SK-N-SH (cell line): ENCODE data around the gene PPP4R2. TPM values are rescaled to one million over a fixed set of nuclear protein-coding genes. Genes with fewer than 3 reads are reported as not detected.
A peak's percentile ranks its signal among the peaks of the same experiment; 100 is the strongest.

Experiments
- CTCF ChIA-PET: fragments of 300-600, 350-600 bp; formaldehyde crosslinking; extraction: SDS; loops from one replicate; lab custom pipeline; 2021; lab: Yijun Ruan, JAX
- POLR2A ChIA-PET: fragments of 350-600 bp; sonication (Branson Sonifier 250); formaldehyde crosslinking; extraction: SDS; loops from one replicate; lab custom pipeline; 2020; ENCODE audit warnings: antibody characterized with exemption, inconsistent platforms; lab: Yijun Ruan, JAX
- DNase-seq: peaks from one replicate; pipeline ENCODE4 v3.0.0; 2012
- H2AFZ ChIP-seq: fragments of 200-600 bp; sonication (generic); 2 replicates; pipeline ENCODE4 v1.8.1; 2016; ENCODE audit warnings: antibody characterized with exemption, mild to moderate bottlenecking, low read depth
- H3F3A ChIP-seq: fragments of 200-600 bp; sonication (generic); replicated peaks from 2 replicates; pipeline ENCODE3; 2016; ENCODE audit warnings: antibody characterized with exemption, mild to moderate bottlenecking; ENCODE audit not compliant: insufficient read depth
- H3K27ac ChIP-seq, 2 experiments: fragments of 200-500 bp in 1 of 2; fragments of 200-600 bp in 1 of 2; sonication (Bioruptor generic) in 1 of 2; sonication (generic), shearing (Covaris generic) in 1 of 2; 2 replicates each; pipeline versions ENCODE4 v1.5.1 to v1.6.1; 2014 to 2016; ENCODE audit warnings: low read depth in 2 of 2, inconsistent platforms in 1 of 2, low read length in 1 of 2, mild to moderate bottlenecking in 1 of 2, mixed read lengths in 1 of 2
- H3K27me3 ChIP-seq: fragments of 200-600 bp; sonication (generic), shearing (Covaris generic); 2 replicates; pipeline ENCODE4 v1.6.1; 2016; ENCODE audit warnings: mixed run types; ENCODE audit not compliant: insufficient read depth
- H3K36me3 ChIP-seq, 2 experiments: fragments of 200-500 bp in 1 of 2; fragments of 200-600 bp in 1 of 2; sonication (Bioruptor generic) in 1 of 2; sonication (generic) in 1 of 2; replicated peaks in 1 of 2; 2 replicates each; pipeline versions ENCODE3 to v1.5.1; 2014 to 2016; ENCODE audit warnings: low read length in 1 of 2, mild to moderate bottlenecking in 1 of 2; ENCODE audit not compliant: insufficient read depth in 2 of 2, control insufficient read depth in 1 of 2
- H3K4me1 ChIP-seq, 2 experiments: fragments of 200-500 bp in 1 of 2; fragments of 200-600 bp in 1 of 2; sonication (Bioruptor generic) in 1 of 2; sonication (generic), shearing (Covaris generic) in 1 of 2; 2 replicates each; pipeline versions ENCODE4 v1.5.1 to v1.6.1; 2014 to 2016; ENCODE audit warnings: low read depth in 1 of 2, low read length in 1 of 2, mixed run types in 1 of 2; ENCODE audit not compliant: insufficient read depth in 2 of 2, control insufficient read depth in 1 of 2
- H3K4me2 ChIP-seq: fragments of 200-600 bp; sonication (generic), shearing (Covaris generic); 2 replicates; pipeline ENCODE4 v1.6.1; 2017; ENCODE audit warnings: mixed run types
- H3K4me3 ChIP-seq, 2 experiments: fragments of 200-500 bp in 1 of 2; fragments of 200-600 bp in 1 of 2; sonication (Bioruptor generic) in 1 of 2; sonication (generic), shearing (Covaris generic) in 1 of 2; 2 replicates each; pipeline versions ENCODE4 v1.5.1 to v1.8.1; 2014 to 2016; ENCODE audit warnings: low read depth in 2 of 2, inconsistent platforms in 1 of 2, low read length in 1 of 2, mild to moderate bottlenecking in 1 of 2, mixed read lengths in 1 of 2, moderate library complexity in 1 of 2
- H3K79me2 ChIP-seq: fragments of 200-600 bp; sonication (generic); 2 replicates; pipeline ENCODE4 v1.8.1; 2017; ENCODE audit warnings: mild to moderate bottlenecking; ENCODE audit not compliant: insufficient read depth
- H3K9ac ChIP-seq: fragments of 200-600 bp; sonication (generic); 2 replicates; pipeline ENCODE4 v1.6.1; 2017; ENCODE audit warnings: mixed run types
- H3K9me2 ChIP-seq: fragments of 200-600 bp; sonication (generic); 2 replicates; pipeline ENCODE4 v1.6.1; 2017; ENCODE audit warnings: mixed run types
- H3K9me3 ChIP-seq: fragments of 200-600 bp; sonication (generic); 2 replicates; pipeline ENCODE4 v1.6.1; 2017; ENCODE audit warnings: mixed run types, mild to moderate bottlenecking, moderate library complexity
- H4K20me1 ChIP-seq: fragments of 200-600 bp; sonication (generic); 2 replicates; pipeline ENCODE4 v1.6.1; 2017; ENCODE audit warnings: mild to moderate bottlenecking, mixed run types; ENCODE audit not compliant: insufficient read depth
- MXI1 ChIP-seq: IDR thresholded peaks from 2 replicates; pipeline ENCODE4 v1.6.1; 2012; ENCODE audit warnings: mild to moderate bottlenecking, low read depth, low read length, improper control_type of control experiment
- POLR2AphosphoS5 ChIP-seq: IDR thresholded peaks from 2 replicates; pipeline ENCODE4 v1.6.1; 2012; ENCODE audit warnings: low read depth, low read length
- RAD21 ChIP-seq: IDR thresholded peaks from 2 replicates; pipeline ENCODE4 v1.6.1; 2012; ENCODE audit warnings: mild to moderate bottlenecking, low read length
- RCOR1 ChIP-seq: fragments of 150-350 bp; IDR thresholded peaks from 2 replicates; pipeline ENCODE4 v1.6.1; 2017; ENCODE audit warnings: antibody characterized with exemption, low read length
- SMC3 ChIP-seq: IDR thresholded peaks from 2 replicates; pipeline ENCODE4 v1.6.1; 2012; ENCODE audit warnings: low read depth, low read length, improper control_type of control experiment
- TCF12 ChIP-seq: IDR thresholded peaks from 2 replicates; pipeline ENCODE4 v1.4.0; 2012
- TEAD4 ChIP-seq: IDR thresholded peaks from 2 replicates; pipeline ENCODE4 v1.4.0; 2012; ENCODE audit warnings: mild to moderate bottlenecking, borderline replicate concordance; ENCODE audit not compliant: insufficient read depth
- YY1 ChIP-seq: IDR thresholded peaks from 2 replicates; pipeline ENCODE4 v1.4.0; 2012; ENCODE audit warnings: low read depth, mild to moderate bottlenecking
- WGBS: methylation state at CpG from one replicate; pipeline ENCODE4 v1.1.6; 2017; ENCODE audit warnings: low lambda C conversion rate; 5-methylcytosine and 5-hydroxymethylcytosine counted together
- polyA plus RNA-seq, 3 experiments: library from polyadenylated mRNA; depleted of rRNA; stranded (reverse); fragments of >200 nt; gene quantifications; 2 replicates each; pipeline ENCODE4 v1.2.3, GENCODE V29; 2012
- TF ChIP-seq, protein P1 (sequence below): fragments of 200-600 bp; sonication (generic); IDR thresholded peaks from 2 replicates; pipeline ENCODE4 v1.6.1; 2017; ENCODE audit warnings: antibody characterized with exemption, mild to moderate bottlenecking, moderate library complexity
- TF ChIP-seq, protein P2 (sequence below): IDR thresholded peaks from 2 replicates; pipeline ENCODE4 v1.4.0; 2012; ENCODE audit warnings: low read depth

Gene PPP4R2
- polyA plus RNA-seq, 1 of the 3 experiments (the other 2 are of a cell fraction): 8.9 TPM

DNA sequence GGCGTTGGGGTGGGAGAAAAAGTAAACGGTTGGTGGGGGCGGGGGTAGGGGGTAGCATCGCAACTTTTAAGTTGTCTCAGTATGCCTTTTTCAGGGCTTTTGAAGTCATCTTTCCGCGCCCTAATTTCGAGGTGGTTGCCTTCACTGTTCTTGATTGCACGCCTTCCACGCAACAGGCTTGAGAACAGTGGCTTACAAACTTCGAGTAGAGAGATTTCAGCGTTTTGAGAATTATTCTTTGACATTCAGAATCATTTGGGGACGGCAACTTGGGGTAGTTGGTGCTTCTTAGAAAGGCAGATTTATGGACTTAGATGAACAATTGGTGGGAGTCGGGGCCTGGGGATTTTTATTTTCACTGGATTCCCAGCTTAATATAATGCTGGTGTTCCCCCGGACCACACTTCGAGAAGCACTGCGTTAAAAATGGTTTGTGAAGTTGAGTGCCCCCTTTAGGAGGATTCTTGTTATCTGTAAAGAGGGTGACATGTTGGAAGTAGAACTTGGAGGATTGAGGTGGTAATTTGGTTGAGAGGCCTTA lies 880 bp downstream of the PPP4R2 start:
- H3K9me3 ChIP-seq: no peaks in the 10 kb centered on the region
- H4K20me1 ChIP-seq: peaks cover 51% of the 10 kb centered on the region
- H3K9me2 ChIP-seq: no peaks in the 10 kb centered on the region
- H3K27ac ChIP-seq: peak overlapping the region; percentile 90 to 92
- H3K4me3 ChIP-seq: peak overlapping the region; percentile 78 to 83
- under 1% methylated on average over 14 of the region's 16 CpGs for WGBS
- H3K9ac ChIP-seq: peak overlapping the region; percentile 83
- no peak for TF ChIP-seq TEAD4
- TF ChIP-seq, protein P1, sequence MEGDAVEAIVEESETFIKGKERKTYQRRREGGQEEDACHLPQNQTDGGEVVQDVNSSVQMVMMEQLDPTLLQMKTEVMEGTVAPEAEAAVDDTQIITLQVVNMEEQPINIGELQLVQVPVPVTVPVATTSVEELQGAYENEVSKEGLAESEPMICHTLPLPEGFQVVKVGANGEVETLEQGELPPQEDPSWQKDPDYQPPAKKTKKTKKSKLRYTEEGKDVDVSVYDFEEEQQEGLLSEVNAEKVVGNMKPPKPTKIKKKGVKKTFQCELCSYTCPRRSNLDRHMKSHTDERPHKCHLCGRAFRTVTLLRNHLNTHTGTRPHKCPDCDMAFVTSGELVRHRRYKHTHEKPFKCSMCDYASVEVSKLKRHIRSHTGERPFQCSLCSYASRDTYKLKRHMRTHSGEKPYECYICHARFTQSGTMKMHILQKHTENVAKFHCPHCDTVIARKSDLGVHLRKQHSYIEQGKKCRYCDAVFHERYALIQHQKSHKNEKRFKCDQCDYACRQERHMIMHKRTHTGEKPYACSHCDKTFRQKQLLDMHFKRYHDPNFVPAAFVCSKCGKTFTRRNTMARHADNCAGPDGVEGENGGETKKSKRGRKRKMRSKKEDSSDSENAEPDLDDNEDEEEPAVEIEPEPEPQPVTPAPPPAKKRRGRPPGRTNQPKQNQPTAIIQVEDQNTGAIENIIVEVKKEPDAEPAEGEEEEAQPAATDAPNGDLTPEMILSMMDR: peak; percentile 65
- no peak; the same call in 1 of the 2 replicates for TF ChIP-seq POLR2AphosphoS5
- TF ChIP-seq, protein P2, sequence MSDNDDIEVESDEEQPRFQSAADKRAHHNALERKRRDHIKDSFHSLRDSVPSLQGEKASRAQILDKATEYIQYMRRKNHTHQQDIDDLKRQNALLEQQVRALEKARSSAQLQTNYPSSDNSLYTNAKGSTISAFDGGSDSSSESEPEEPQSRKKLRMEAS: 0 out of 2 replicates have a peak, but pooled peaks have one; percentile 35
- TF ChIP-seq YY1: peak; percentile 56; the same call in 1 of the 2 replicates
- TF ChIP-seq MXI1: peak; percentile 60
- TF ChIP-seq SMC3: peak; percentile 22; the same call in 1 of the 2 replicates
- peak; percentile 52 for TF ChIP-seq RAD21
- H3K79me2 ChIP-seq: peaks cover 56% of the 10 kb centered on the region
- peaks cover 3 to 11% of the 10 kb centered on the region in 2 experiments; a peak in 2 of 4 replicates for H3K4me1 ChIP-seq
- ChIA-PET CTCF (interaction anchor here (1.0 to 4.4 kb wide), 10 partner anchors 10 to 147 kb away, joined by 3 to 16 read pairs (median 4); no protein-coding TSS in a partner anchor), POLR2A (interaction anchor here (1.0 kb wide), 1 partner anchor 8 kb away, joined by 5 read pairs; no protein-coding TSS in a partner anchor)
- no peaks in the 10 kb centered on the region for H3K27me3 ChIP-seq
- peak; percentile 59 for DNase-seq
- peaks cover 17 to 29% of the 10 kb centered on the region in 2 experiments for H3K36me3 ChIP-seq
- peak overlapping the region; percentile 84 for H3K4me2 ChIP-seq
- H3F3A ChIP-seq: peaks cover 7% of the 10 kb centered on the region
- H2AFZ ChIP-seq: no peak overlapping the region

DNA sequence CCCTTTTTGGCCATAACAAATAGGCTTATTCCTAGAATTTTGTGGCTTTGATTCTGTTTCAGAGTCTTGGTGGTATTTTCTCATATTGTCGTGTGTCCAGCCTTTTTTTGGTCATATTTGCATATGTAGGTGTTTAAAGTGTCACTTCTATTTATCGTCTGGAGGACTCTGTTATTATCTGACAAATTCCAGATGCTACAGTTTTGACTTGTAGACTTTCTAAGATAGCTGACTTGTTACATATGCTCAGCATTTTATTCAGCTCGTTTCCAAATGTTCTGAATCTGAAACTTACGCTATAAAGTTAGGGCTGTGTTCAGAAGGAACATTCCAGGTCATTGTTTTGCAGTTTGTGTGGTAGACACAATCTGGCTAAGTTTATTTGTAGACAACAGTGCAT lies 1.9 kb downstream of the PPP4R2 start:
- Histone ChIP-seq H3K36me3 (peaks cover 17 to 37% of the 10 kb centered on the region in 2 experiments), H3K79me2 (peaks cover 66% of the 10 kb centered on the region), H3K9me2 (no peaks in the 10 kb centered on the region), H3K9me3 (no peaks in the 10 kb centered on the region), H2AFZ (no peak overlapping the region), H3K4me1 (peaks cover 3 to 11% of the 10 kb centered on the region in 2 experiments; a peak in 2 of 4 replicates), H3K9ac (peak overlapping the region; percentile 83; the same call in 1 of the 2 replicates), H3F3A (peaks cover 7% of the 10 kb centered on the region), H3K4me3 (peak overlapping the region; percentile 78 to 83), H3K27me3 (no peaks in the 10 kb centered on the region), H3K27ac (peak overlapping the region; percentile 18 to 90; a peak in 1 of 4 replicates), H4K20me1 (peaks cover 61% of the 10 kb centered on the region), H3K4me2 (peak overlapping the region; percentile 84)
- TF ChIP-seq, protein P2: no peak
- peak; percentile 31; the same call in 1 of the 2 replicates for TF ChIP-seq TCF12
- TF ChIP-seq RCOR1: no peak
- DNase-seq: no peak
- WGBS: 25% methylated on average over 4 of the region's 4 CpGs
- ChIA-PET POLR2A (no interaction called here), CTCF (interaction anchor here (1.0 to 4.4 kb wide), 6 partner anchors 9 to 148 kb away, joined by 3 to 16 read pairs (median 8); no protein-coding TSS in a partner anchor)
